ENCODE results near the gene TMEM131. TPM values are rescaled to one million over a fixed set of nuclear protein-coding genes. Genes with fewer than 3 reads are reported as not detected.
"Not testable (repeated sequence)": the region's sequence is repeated elsewhere in the genome, so short reads cannot be mapped to it uniquely, and the experiment has no call there.

TMEM131 gene
- total RNA-seq, 2 experiments from 2014 or later, result 25.8 to 32.5 TPM

GRCh38 chr2:98032086-98032485 lies 36.3 kb upstream of the TMEM131 start:
- no peaks in the 10 kb centered on the region for H3K36me3 Mint-ChIP-seq (ENCODE audit: low read depth)
- H3K4me3 Mint-ChIP-seq, result no peak overlapping the region
- H3K27ac Mint-ChIP-seq, result no peak overlapping the region
- ChIA-PET CTCF (no interaction called here), POLR2A (no interaction called here)
- ATAC-seq (no peak), DNase-seq (no peak)
- H3K27me3 Mint-ChIP-seq, result no peaks in the 10 kb centered on the region
- intact Hi-C loops (cut with DNase I, micrococcal nuclease), result no loop called here
- no peaks in the 10 kb centered on the region for H3K9me3 Mint-ChIP-seq (ENCODE audit: low read depth)
- H3K4me1 Mint-ChIP-seq, result peaks cover 4% of the 10 kb centered on the region

- no peaks in the 10 kb centered on the region for H3K36me3 Mint-ChIP-seq (ENCODE audit: low read depth)
- intact Hi-C loops (cut with DNase I, micrococcal nuclease), result no loop called here
- no peak overlapping the region for H3K4me3 Mint-ChIP-seq
- H3K27ac Mint-ChIP-seq, result no peak overlapping the region
- ChIA-PET POLR2A (no interaction called here), CTCF (no interaction called here)
- H3K27me3 Mint-ChIP-seq, result peaks cover 8% of the 10 kb centered on the region
- DNase-seq (no peak), ATAC-seq (peak; percentile 37)
- H3K9me3 Mint-ChIP-seq (ENCODE audit: low read depth), result no peaks in the 10 kb centered on the region
- H3K4me1 Mint-ChIP-seq, result peaks cover 17% of the 10 kb centered on the region
Measured at GRCh38 chr2:98029718-98030222, 34.0 kb upstream of the TMEM131 start.

GRCh38 chr2:98028931-98029717 lies 33.4 kb upstream of the TMEM131 start:
- Mint-ChIP-seq H3K4me3 (no peak overlapping the region), H3K27ac (no peak overlapping the region), H3K36me3 (ENCODE audit: low read depth) (no peaks in the 10 kb centered on the region), H3K9me3 (ENCODE audit: low read depth) (no peaks in the 10 kb centered on the region), H3K4me1 (peaks cover 17% of the 10 kb centered on the region), H3K27me3 (peaks cover 8% of the 10 kb centered on the region)
- no peak for ATAC-seq
- no peak for DNase-seq
- intact Hi-C loops (cut with DNase I, micrococcal nuclease), result no loop called here
- ChIA-PET POLR2A (no interaction called here), CTCF (interaction anchor here (0.7 kb wide), 1 partner anchor 797 kb away, joined by 3 read pairs; no protein-coding TSS in a partner anchor)

- H3K36me3 Mint-ChIP-seq (ENCODE audit: low read depth), result no peaks in the 10 kb centered on the region
- H3K27me3 Mint-ChIP-seq, result peaks cover 8% of the 10 kb centered on the region
- CTCF ChIA-PET, result interaction anchor here (1.0 to 1.4 kb wide), 2 partner anchors 9 to 101 kb away, joined by 3 read pairs; no protein-coding TSS in a partner anchor
- H3K4me3 Mint-ChIP-seq, result no peak overlapping the region
- no peak overlapping the region for H3K27ac Mint-ChIP-seq
- intact Hi-C loops (cut with DNase I, micrococcal nuclease), result no loop called here
- POLR2A ChIA-PET, result no interaction called here
- DNase-seq, result no peak
- no peaks in the 10 kb centered on the region for H3K9me3 Mint-ChIP-seq (ENCODE audit: low read depth)
- no peak for ATAC-seq
- peaks cover 17% of the 10 kb centered on the region for H3K4me1 Mint-ChIP-seq
Measured at GRCh38 chr2:98028101-98028561, 32.4 kb upstream of the TMEM131 start.

- intact Hi-C loops (cut with DNase I, micrococcal nuclease), result no loop called here
- Mint-ChIP-seq H3K27ac (no peak overlapping the region), H3K36me3 (ENCODE audit: low read depth) (no peaks in the 10 kb centered on the region), H3K9me3 (ENCODE audit: low read depth) (no peaks in the 10 kb centered on the region), H3K4me1 (peaks cover 17% of the 10 kb centered on the region), H3K27me3 (peaks cover 8% of the 10 kb centered on the region), H3K4me3 (no peak overlapping the region)
- no peak for DNase-seq
- ChIA-PET CTCF (interaction anchor here (1.0 to 1.4 kb wide), 2 partner anchors 10 to 101 kb away, joined by 3 read pairs; no protein-coding TSS in a partner anchor), POLR2A (no interaction called here)
- no peak for ATAC-seq
Measured at GRCh38 chr2:98027538-98027937, 31.8 kb upstream of the TMEM131 start.

GRCh38 chr2:98026927-98027522 lies 31.3 kb upstream of the TMEM131 start:
- ATAC-seq (peak; percentile 74), DNase-seq (no peak)
- no peaks in the 10 kb centered on the region for H3K9me3 Mint-ChIP-seq (ENCODE audit: low read depth)
- intact Hi-C loops (cut with DNase I, micrococcal nuclease), result no loop called here
- H3K27me3 Mint-ChIP-seq, result peaks cover 8% of the 10 kb centered on the region
- H3K4me3 Mint-ChIP-seq, result no peak overlapping the region
- peak overlapping the region; percentile 7 for H3K27ac Mint-ChIP-seq
- H3K4me1 Mint-ChIP-seq, result peaks cover 17% of the 10 kb centered on the region
- no peaks in the 10 kb centered on the region for H3K36me3 Mint-ChIP-seq (ENCODE audit: low read depth)
- CTCF ChIA-PET, result interaction anchor here (1.4 kb wide), 1 partner anchor 10 kb away, joined by 3 read pairs; no protein-coding TSS in a partner anchor
- POLR2A ChIA-PET, result no interaction called here

- peaks cover 17% of the 10 kb centered on the region for H3K4me1 Mint-ChIP-seq
- H3K4me3 Mint-ChIP-seq, result no peak overlapping the region
- intact Hi-C loops (cut with DNase I, micrococcal nuclease), result no loop called here
- no peaks in the 10 kb centered on the region for H3K9me3 Mint-ChIP-seq (ENCODE audit: low read depth)
- H3K27me3 Mint-ChIP-seq, result peaks cover 8% of the 10 kb centered on the region
- ATAC-seq, result no peak
- no peak overlapping the region for H3K27ac Mint-ChIP-seq
- H3K36me3 Mint-ChIP-seq (ENCODE audit: low read depth), result no peaks in the 10 kb centered on the region
- DNase-seq, result no peak
- ChIA-PET CTCF (no interaction called here), POLR2A (no interaction called here)
Measured at GRCh38 chr2:98026292-98026691, 30.5 kb upstream of the TMEM131 start.

- CTCF ChIA-PET, result interaction anchor here (0.8 to 1.5 kb wide), 2 partner anchors 13 to 219 kb away, joined by 3 read pairs; no protein-coding TSS in a partner anchor
- intact Hi-C loops (cut with DNase I, micrococcal nuclease), result no loop called here
- Mint-ChIP-seq H3K9me3 (ENCODE audit: low read depth) (no peaks in the 10 kb centered on the region), H3K27ac (no peak overlapping the region), H3K27me3 (peaks cover 12% of the 10 kb centered on the region), H3K36me3 (ENCODE audit: low read depth) (no peaks in the 10 kb centered on the region), H3K4me3 (no peak overlapping the region), H3K4me1 (peaks cover 17% of the 10 kb centered on the region)
- POLR2A ChIA-PET, result no interaction called here
- no peak for ATAC-seq
- no peak for DNase-seq
Measured at GRCh38 chr2:98025481-98026037, 29.8 kb upstream of the TMEM131 start.

- POLR2A ChIA-PET; intact Hi-C loops (cut with DNase I, micrococcal nuclease); H3K27ac Mint-ChIP-seq; H3K4me3 Mint-ChIP-seq; ATAC-seq; H3K9me3 Mint-ChIP-seq (ENCODE audit: low read depth); H3K36me3 Mint-ChIP-seq (ENCODE audit: low read depth); DNase-seq: not testable (repeated sequence)
- H3K4me1 Mint-ChIP-seq, result peaks cover 13% of the 10 kb centered on the region
- CTCF ChIA-PET, result interaction anchor here (0.6 kb wide), 1 partner anchor 127 kb away, joined by 3 read pairs; no protein-coding TSS in a partner anchor
- H3K27me3 Mint-ChIP-seq, result peaks cover 13% of the 10 kb centered on the region
Measured at GRCh38 chr2:98022067-98022466, 26.3 kb upstream of the TMEM131 start.

GRCh38 chr2:98020992-98021713 lies 25.4 kb upstream of the TMEM131 start:
- DNase-seq (no peak), ATAC-seq (no peak)
- no peaks in the 10 kb centered on the region for H3K36me3 Mint-ChIP-seq (ENCODE audit: low read depth)
- H3K4me3 Mint-ChIP-seq, result no peak overlapping the region
- no peak overlapping the region for H3K27ac Mint-ChIP-seq
- no peaks in the 10 kb centered on the region for H3K9me3 Mint-ChIP-seq (ENCODE audit: low read depth)
- peaks cover 10% of the 10 kb centered on the region for H3K27me3 Mint-ChIP-seq
- intact Hi-C loops (cut with DNase I, micrococcal nuclease), result no loop called here
- H3K4me1 Mint-ChIP-seq, result peaks cover 4% of the 10 kb centered on the region
- CTCF ChIA-PET, result no interaction called here
- POLR2A ChIA-PET, result no interaction called here

- ChIA-PET POLR2A (no interaction called here), CTCF (no interaction called here)
- Mint-ChIP-seq H3K4me3 (no peak overlapping the region), H3K4me1 (no peaks in the 10 kb centered on the region), H3K36me3 (ENCODE audit: low read depth) (no peaks in the 10 kb centered on the region), H3K9me3 (ENCODE audit: low read depth) (no peaks in the 10 kb centered on the region), H3K27me3 (peaks cover 8% of the 10 kb centered on the region), H3K27ac (no peak overlapping the region)
- intact Hi-C loops (cut with DNase I, micrococcal nuclease), result no loop called here
- no peak for DNase-seq
- no peak for ATAC-seq
Measured at GRCh38 chr2:98020516-98020915, 24.8 kb upstream of the TMEM131 start.
